Prostate gland (tissue), 2 donors: ENCODE measurements around the gene MYBPC2.

Source experiments
- CTCF ChIP-seq, 4 experiments: fragments of 200-600 bp in 2 of 4; fragments of 450-650 bp in 2 of 4; sonication (generic) in 2 of 4; IDR thresholded peaks; 1 replicate in 3 of 4; 2 replicates in 1 of 4; pipeline ENCODE4 v1.5.1; 2016 to 2019; ENCODE audit warnings: antibody characterized with exemption in 4 of 4, mild to moderate bottlenecking in 2 of 4, moderate library complexity in 2 of 4
- POLR2A ChIP-seq: fragments of 450-650 bp; IDR thresholded peaks from one replicate; pipeline ENCODE4 v1.6.1; 2016; ENCODE audit warnings: antibody characterized with exemption, mild to moderate bottlenecking
- POLR2AphosphoS5 ChIP-seq: sonication (generic); formaldehyde crosslinking; IDR thresholded peaks from one replicate; pipeline ENCODE4 v1.6.1; 2017; ENCODE audit warnings: antibody characterized with exemption

DNA sequence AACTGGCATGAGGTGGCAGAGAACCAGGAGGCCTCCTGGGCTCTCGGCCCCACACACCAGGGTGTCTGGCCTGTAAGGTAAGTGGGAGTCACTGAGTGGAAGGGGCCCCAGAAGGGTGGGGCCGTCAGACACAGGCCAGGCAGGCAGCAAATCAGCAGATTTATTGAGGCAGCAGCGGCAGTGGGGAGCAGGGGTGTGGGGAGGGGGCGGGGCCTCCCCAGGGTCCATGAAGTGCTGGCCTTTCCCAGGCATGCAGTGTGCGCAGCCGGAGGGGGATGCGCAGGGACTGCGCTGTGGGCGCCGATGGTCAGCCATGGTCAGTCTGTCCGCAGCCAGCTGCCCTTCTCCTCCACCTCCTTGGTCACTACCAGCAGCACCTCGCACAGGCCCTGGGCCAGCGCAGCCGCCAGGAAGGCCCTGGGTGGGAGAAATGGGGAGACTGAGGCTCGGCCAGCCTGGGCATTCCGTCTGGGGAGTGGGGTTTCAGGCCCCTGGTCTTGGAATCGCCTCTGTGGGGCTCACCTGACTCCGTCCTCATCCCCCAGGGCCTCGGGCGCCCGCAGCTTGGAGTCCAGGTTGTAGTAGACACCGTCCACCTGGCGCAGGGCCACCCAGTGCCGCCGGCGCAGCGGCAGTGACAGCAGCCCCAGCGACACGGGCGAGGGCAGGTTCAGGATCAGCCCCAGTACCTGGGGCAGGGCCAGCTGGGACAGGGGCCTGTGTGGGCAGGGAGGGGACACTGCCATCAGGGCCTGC is 73.3 kb downstream of the MYBPC2 start:
- TF ChIP-seq POLR2AphosphoS5 (no peak), POLR2A (no peak), CTCF (IDR thresholded peaks at IDR 0.05) (no peak)
